Ascending aorta (tissue), 2 donors: ENCODE data around the gene LRGUK. TPM values are rescaled to one million over a fixed set of nuclear protein-coding genes. Genes with fewer than 3 reads are reported as not detected.

ENCODE experiments used
- DNase-seq, 2 donors: peaks; one replicate each; pipeline ENCODE4 v3.0.0-alpha.2; 2019; ENCODE audit warnings: low spot score in 2 of 2
- H3K27ac ChIP-seq, 2 donors: fragments of 200-600 bp; sonication (generic); one replicate each; pipeline ENCODE4 v1.5.1; 2016 to 2017; ENCODE audit warnings: mild to moderate bottlenecking in 1 of 2
- H3K27me3 ChIP-seq: fragments of 200-600 bp; sonication (generic); one replicate; pipeline ENCODE4 v1.5.1; 2017
- H3K36me3 ChIP-seq, 2 donors: fragments of 200-600 bp; sonication (generic); one replicate each; pipeline ENCODE4 v1.5.1; 2016
- H3K4me1 ChIP-seq, 2 donors: fragments of 200-600 bp; sonication (generic); one replicate each; pipeline ENCODE4 v1.5.1; 2016 to 2017; ENCODE audit warnings: mild to moderate bottlenecking in 1 of 2
- H3K4me3 ChIP-seq, 2 donors: fragments of 200-600 bp; sonication (generic); one replicate each; pipeline ENCODE4 v1.5.1; 2016 to 2017; ENCODE audit warnings: mild to moderate bottlenecking in 1 of 2
- H3K9me3 ChIP-seq, 2 donors: fragments of 200-600 bp; sonication (generic); one replicate each; pipeline ENCODE4 v1.5.1; 2016
- CTCF ChIP-seq, 3 experiments: fragments of 200-600 bp in 2 of 3; fragments of 450-650 bp in 1 of 3; sonication (generic) in 2 of 3; IDR thresholded peaks; one replicate each; pipeline ENCODE4 v1.5.1; 2016 to 2019; ENCODE audit warnings: antibody characterized with exemption in 3 of 3, mild to moderate bottlenecking in 1 of 3, moderate library complexity in 1 of 3
- intact Hi-C: fragments of 100-400 bp; cut with DNase I; formaldehyde crosslinking; loops from one replicate; pipeline ENCODE4 v1.15.1; 2023
- total RNA-seq: library from RNA; depleted of rRNA; stranded (reverse); fragments of >200 nt; gene quantifications from one replicate; pipeline ENCODE4 v1.1.0, GENCODE V29; 2016

Gene LRGUK
- total RNA-seq, 1 donor from 2014 or later = not detected

GRCh38 chr7:134084488-134085144 is 42.5 kb upstream of the LRGUK start:
- peaks cover 0 to 9% of the 10 kb centered on the region in 2 donors for H3K9me3 ChIP-seq

GRCh38 chr7:134085311-134085710 is 41.8 kb upstream of the LRGUK start:
- no peak overlapping the region for H3K27ac ChIP-seq
- H3K4me3 ChIP-seq = no peak overlapping the region
- no peaks in the 10 kb centered on the region for H3K27me3 ChIP-seq
- H3K9me3 ChIP-seq = peaks cover 0 to 9% of the 10 kb centered on the region in 2 donors
- H3K36me3 ChIP-seq = no peaks in the 10 kb centered on the region
- no peak for TF ChIP-seq CTCF (IDR thresholded peaks at IDR 0.05)
- H3K4me1 ChIP-seq = no peaks in the 10 kb centered on the region
- DNase-seq = no peak
- intact Hi-C loops = no loop called here

More at GRCh38 chr7:134084488-134085144, 42.5 kb upstream of the LRGUK start:
- DNase-seq = no peak
- Histone ChIP-seq H3K4me1 (no peaks in the 10 kb centered on the region), H3K27me3 (no peaks in the 10 kb centered on the region), H3K4me3 (no peak overlapping the region), H3K36me3 (no peaks in the 10 kb centered on the region), H3K27ac (no peak overlapping the region)
- no peak for TF ChIP-seq CTCF (IDR thresholded peaks at IDR 0.05)
- intact Hi-C loops = no loop called here

GRCh38 chr7:134086998-134087735 is 40.0 kb upstream of the LRGUK start:
- TF ChIP-seq CTCF (IDR thresholded peaks at IDR 0.05) = no peak
- Histone ChIP-seq H3K4me1 (no peaks in the 10 kb centered on the region), H3K36me3 (no peaks in the 10 kb centered on the region), H3K27ac (no peak overlapping the region), H3K4me3 (no peak overlapping the region), H3K9me3 (peaks cover 0 to 9% of the 10 kb centered on the region in 2 donors), H3K27me3 (no peaks in the 10 kb centered on the region)
- intact Hi-C loops = no loop called here
- DNase-seq = no peak

GRCh38 chr7:134088199-134088598 is 38.9 kb upstream of the LRGUK start:
- Histone ChIP-seq H3K27ac (no peak overlapping the region), H3K9me3 (peaks cover 0 to 9% of the 10 kb centered on the region in 2 donors), H3K4me3 (no peak overlapping the region), H3K4me1 (no peaks in the 10 kb centered on the region), H3K36me3 (no peaks in the 10 kb centered on the region), H3K27me3 (no peaks in the 10 kb centered on the region)
- DNase-seq = no peak
- intact Hi-C loops = no loop called here
- no peak for TF ChIP-seq CTCF (IDR thresholded peaks at IDR 0.05)

GRCh38 chr7:134089446-134089845 is 37.7 kb upstream of the LRGUK start:
- no peak for TF ChIP-seq CTCF (IDR thresholded peaks at IDR 0.05)
- H3K36me3 ChIP-seq = no peaks in the 10 kb centered on the region

More at GRCh38 chr7:134089446-134089845, 37.7 kb upstream of the LRGUK start:
- H3K27me3 ChIP-seq = no peaks in the 10 kb centered on the region
- H3K27ac ChIP-seq = no peak overlapping the region
- no peak for DNase-seq
- H3K4me3 ChIP-seq = no peak overlapping the region
- no peaks in the 10 kb centered on the region for H3K4me1 ChIP-seq
- H3K9me3 ChIP-seq = peaks cover 0 to 12% of the 10 kb centered on the region in 2 donors
- intact Hi-C loops = no loop called here
